Measurements from ENCODE around the gene STAM.

Gene STAM

DNA sequence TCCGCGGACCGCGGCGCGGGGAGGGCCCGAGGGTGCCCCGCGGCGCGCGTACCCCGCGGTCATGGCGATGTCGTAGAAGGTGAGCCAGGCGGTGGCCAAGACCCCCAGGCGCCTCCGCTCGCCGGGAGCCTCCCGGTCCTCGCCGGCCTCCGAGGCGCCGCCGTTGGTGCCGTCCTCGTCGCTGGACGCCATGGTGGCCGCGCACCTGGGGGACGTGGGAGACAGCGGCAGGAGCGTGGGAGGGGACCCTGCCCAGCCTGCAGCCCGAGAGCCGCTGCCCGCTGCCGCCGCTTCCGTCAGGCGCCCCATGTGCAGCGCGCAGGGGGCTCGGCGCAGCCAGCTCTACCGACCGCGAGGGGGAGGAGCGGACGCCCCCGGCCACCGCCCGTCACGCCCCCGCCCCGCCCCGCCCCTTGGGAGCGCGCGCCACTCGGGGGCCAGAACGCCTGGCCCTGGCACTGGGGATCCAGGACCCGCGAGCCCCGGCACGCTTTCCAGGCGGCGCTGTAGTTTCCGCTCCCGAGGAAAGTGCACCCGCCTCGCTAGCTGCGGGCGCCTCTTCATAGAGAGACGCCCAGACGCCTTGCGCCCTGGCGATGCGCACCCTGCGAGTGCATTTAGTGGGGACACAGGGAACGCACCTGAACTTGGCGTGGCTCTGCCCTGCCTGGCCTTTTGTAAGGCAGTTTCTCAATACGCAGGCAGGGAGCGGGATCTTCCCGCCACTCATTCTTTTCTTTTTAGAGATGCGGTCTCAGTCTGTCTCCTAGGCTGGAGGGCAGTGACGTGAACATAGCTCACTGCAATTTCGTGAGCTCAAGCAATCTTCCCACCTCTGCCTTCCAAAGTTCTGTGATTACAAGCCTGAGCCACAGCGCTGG, 26.7 kb upstream of the STAM start, which contains the start of gene HACD1 (continued):
- TF ChIP-seq SCRT2 (tag by site-specific recombination; IDR thresholded peaks at IDR 0.05) (no peak), HOXD13 (CRISPR knock-in tag; IDR thresholded peaks at IDR 0.05; ENCODE audit: borderline replicate concordance) (peak; percentile 40; the same call in 1 of the 2 replicates), KLF1 (tag by site-specific recombination; IDR thresholded peaks at IDR 0.05) (peak; percentile 73), KLF10 (tag by site-specific recombination; IDR thresholded peaks at IDR 0.05) (peak; percentile 88), ZBTB8A (tag by site-specific recombination; IDR thresholded peaks at IDR 0.05) (peak; percentile 98), TRIM28 (IDR thresholded peaks at IDR 0.05; ENCODE audit: borderline replicate concordance, low read length) (peak; percentile 30; the same call in 1 of the 2 replicates), ZNF629 (tag by site-specific recombination; IDR thresholded peaks at IDR 0.05) (peak; percentile 83), ZNF23 (tag by site-specific recombination; IDR thresholded peaks at IDR 0.05; ENCODE audit: borderline replicate concordance) (no peak), SP7 (tag by site-specific recombination; IDR thresholded peaks at IDR 0.05) (peak; percentile 73), ZNF660 (tag by site-specific recombination; IDR thresholded peaks at IDR 0.05) (peak; percentile 66; the same call in 1 of the 2 replicates), ZFP3 (tag by site-specific recombination; IDR thresholded peaks at IDR 0.05; ENCODE audit: low read depth) (no peak), ZNF157 (tag by site-specific recombination; IDR thresholded peaks at IDR 0.05) (no peak), ZNF24 (tag by site-specific recombination; IDR thresholded peaks at IDR 0.05) (peak; percentile 81), ZNF433 (tag by site-specific recombination; IDR thresholded peaks at IDR 0.05; ENCODE audit: low read depth) (no peak), YY1 (tag by site-specific recombination; IDR thresholded peaks at IDR 0.05) (peak; percentile 72), ZNF777 (tag by site-specific recombination; IDR thresholded peaks at IDR 0.05; ENCODE audit: borderline replicate concordance) (no peak), KLF9 (tag by site-specific recombination; IDR thresholded peaks at IDR 0.05; ENCODE audit: low read depth) (peak; percentile 67), ZNF555 (tag by site-specific recombination; conservative IDR thresholded peaks at IDR 0.05) (no peak), ZBTB20 (tag by site-specific recombination; IDR thresholded peaks at IDR 0.05) (peak; percentile 85; the same call in 1 of the 2 replicates), ZEB2 (tag by site-specific recombination; IDR thresholded peaks at IDR 0.05) (peak; percentile 66; the same call in 1 of the 2 replicates), SP3 (tag by site-specific recombination; IDR thresholded peaks at IDR 0.05) (peak; percentile 39; the same call in 1 of the 2 replicates), ZNF791 (tag by site-specific recombination; IDR thresholded peaks at IDR 0.05) (no peak)
- TF ChIP-seq, protein P1, sequence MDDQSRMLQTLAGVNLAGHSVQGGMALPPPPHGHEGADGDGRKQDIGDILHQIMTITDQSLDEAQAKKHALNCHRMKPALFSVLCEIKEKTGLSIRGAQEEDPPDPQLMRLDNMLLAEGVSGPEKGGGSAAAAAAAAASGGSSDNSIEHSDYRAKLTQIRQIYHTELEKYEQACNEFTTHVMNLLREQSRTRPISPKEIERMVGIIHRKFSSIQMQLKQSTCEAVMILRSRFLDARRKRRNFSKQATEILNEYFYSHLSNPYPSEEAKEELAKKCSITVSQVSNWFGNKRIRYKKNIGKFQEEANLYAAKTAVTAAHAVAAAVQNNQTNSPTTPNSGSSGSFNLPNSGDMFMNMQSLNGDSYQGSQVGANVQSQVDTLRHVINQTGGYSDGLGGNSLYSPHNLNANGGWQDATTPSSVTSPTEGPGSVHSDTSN (CRISPR knock-in tag; IDR thresholded peaks at IDR 0.05), result peak; percentile 84
- TF ChIP-seq, protein P2, sequence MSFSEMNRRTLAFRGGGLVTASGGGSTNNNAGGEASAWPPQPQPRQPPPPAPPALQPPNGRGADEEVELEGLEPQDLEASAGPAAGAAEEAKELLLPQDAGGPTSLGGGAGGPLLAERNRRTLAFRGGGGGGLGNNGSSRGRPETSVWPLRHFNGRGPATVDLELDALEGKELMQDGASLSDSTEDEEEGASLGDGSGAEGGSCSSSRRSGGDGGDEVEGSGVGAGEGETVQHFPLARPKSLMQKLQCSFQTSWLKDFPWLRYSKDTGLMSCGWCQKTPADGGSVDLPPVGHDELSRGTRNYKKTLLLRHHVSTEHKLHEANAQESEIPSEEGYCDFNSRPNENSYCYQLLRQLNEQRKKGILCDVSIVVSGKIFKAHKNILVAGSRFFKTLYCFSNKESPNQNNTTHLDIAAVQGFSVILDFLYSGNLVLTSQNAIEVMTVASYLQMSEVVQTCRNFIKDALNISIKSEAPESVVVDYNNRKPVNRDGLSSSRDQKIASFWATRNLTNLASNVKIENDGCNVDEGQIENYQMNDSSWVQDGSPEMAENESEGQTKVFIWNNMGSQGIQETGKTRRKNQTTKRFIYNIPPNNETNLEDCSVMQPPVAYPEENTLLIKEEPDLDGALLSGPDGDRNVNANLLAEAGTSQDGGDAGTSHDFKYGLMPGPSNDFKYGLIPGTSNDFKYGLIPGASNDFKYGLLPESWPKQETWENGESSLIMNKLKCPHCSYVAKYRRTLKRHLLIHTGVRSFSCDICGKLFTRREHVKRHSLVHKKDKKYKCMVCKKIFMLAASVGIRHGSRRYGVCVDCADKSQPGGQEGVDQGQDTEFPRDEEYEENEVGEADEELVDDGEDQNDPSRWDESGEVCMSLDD (tag by site-specific recombination; IDR thresholded peaks at IDR 0.05), result peak; percentile 49; the same call in 1 of the 2 replicates
- TF ChIP-seq, protein P3, sequence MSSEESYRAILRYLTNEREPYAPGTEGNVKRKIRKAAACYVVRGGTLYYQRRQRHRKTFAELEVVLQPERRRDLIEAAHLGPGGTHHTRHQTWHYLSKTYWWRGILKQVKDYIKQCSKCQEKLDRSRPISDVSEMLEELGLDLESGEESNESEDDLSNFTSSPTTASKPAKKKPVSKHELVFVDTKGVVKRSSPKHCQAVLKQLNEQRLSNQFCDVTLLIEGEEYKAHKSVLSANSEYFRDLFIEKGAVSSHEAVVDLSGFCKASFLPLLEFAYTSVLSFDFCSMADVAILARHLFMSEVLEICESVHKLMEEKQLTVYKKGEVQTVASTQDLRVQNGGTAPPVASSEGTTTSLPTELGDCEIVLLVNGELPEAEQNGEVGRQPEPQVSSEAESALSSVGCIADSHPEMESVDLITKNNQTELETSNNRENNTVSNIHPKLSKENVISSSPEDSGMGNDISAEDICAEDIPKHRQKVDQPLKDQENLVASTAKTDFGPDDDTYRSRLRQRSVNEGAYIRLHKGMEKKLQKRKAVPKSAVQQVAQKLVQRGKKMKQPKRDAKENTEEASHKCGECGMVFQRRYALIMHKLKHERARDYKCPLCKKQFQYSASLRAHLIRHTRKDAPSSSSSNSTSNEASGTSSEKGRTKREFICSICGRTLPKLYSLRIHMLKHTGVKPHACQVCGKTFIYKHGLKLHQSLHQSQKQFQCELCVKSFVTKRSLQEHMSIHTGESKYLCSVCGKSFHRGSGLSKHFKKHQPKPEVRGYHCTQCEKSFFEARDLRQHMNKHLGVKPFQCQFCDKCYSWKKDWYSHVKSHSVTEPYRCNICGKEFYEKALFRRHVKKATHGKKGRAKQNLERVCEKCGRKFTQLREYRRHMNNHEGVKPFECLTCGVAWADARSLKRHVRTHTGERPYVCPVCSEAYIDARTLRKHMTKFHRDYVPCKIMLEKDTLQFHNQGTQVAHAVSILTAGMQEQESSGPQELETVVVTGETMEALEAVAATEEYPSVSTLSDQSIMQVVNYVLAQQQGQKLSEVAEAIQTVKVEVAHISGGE (tag by site-specific recombination; conservative IDR thresholded peaks at IDR 0.05; ENCODE audit: low read depth), result peak; percentile 72
- TF ChIP-seq, protein P4, sequence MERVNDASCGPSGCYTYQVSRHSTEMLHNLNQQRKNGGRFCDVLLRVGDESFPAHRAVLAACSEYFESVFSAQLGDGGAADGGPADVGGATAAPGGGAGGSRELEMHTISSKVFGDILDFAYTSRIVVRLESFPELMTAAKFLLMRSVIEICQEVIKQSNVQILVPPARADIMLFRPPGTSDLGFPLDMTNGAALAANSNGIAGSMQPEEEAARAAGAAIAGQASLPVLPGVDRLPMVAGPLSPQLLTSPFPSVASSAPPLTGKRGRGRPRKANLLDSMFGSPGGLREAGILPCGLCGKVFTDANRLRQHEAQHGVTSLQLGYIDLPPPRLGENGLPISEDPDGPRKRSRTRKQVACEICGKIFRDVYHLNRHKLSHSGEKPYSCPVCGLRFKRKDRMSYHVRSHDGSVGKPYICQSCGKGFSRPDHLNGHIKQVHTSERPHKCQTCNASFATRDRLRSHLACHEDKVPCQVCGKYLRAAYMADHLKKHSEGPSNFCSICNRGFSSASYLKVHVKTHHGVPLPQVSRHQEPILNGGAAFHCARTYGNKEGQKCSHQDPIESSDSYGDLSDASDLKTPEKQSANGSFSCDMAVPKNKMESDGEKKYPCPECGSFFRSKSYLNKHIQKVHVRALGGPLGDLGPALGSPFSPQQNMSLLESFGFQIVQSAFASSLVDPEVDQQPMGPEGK (tag by site-specific recombination; IDR thresholded peaks at IDR 0.05), result peak; percentile 51; the same call in 1 of the 2 replicates
- TF ChIP-seq, protein P5, sequence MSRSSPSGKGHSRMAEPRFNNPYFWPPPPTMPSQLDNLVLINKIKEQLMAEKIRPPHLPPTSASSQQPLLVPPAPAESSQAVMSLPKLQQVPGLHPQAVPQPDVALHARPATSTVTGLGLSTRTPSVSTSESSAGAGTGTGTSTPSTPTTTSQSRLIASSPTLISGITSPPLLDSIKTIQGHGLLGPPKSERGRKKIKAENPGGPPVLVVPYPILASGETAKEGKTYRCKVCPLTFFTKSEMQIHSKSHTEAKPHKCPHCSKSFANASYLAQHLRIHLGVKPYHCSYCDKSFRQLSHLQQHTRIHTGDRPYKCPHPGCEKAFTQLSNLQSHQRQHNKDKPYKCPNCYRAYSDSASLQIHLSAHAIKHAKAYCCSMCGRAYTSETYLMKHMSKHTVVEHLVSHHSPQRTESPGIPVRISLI (tag by site-specific recombination; IDR thresholded peaks at IDR 0.05), result no peak
- TF ChIP-seq, protein P6, sequence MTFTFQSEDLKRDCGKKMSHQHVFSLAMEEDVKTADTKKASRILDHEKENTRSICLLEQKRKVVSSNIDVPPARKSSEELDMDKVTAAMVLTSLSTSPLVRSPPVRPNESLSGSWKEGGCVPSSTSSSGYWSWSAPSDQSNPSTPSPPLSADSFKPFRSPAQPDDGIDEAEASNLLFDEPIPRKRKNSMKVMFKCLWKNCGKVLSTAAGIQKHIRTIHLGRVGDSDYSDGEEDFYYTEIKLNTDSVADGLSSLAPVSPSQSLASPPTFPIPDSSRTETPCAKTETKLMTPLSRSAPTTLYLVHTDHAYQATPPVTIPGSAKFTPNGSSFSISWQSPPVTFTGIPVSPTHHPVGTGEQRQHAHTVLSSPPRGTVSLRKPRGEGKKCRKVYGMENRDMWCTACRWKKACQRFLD (tag by site-specific recombination; IDR thresholded peaks at IDR 0.05), result no peak
